ENCODE measurements around the gene PGF.
"Not testable (repeated sequence)": the region's sequence is repeated elsewhere in the genome, so short reads cannot be mapped to it uniquely, and the experiment has no call there.

Gene PGF

DNA sequence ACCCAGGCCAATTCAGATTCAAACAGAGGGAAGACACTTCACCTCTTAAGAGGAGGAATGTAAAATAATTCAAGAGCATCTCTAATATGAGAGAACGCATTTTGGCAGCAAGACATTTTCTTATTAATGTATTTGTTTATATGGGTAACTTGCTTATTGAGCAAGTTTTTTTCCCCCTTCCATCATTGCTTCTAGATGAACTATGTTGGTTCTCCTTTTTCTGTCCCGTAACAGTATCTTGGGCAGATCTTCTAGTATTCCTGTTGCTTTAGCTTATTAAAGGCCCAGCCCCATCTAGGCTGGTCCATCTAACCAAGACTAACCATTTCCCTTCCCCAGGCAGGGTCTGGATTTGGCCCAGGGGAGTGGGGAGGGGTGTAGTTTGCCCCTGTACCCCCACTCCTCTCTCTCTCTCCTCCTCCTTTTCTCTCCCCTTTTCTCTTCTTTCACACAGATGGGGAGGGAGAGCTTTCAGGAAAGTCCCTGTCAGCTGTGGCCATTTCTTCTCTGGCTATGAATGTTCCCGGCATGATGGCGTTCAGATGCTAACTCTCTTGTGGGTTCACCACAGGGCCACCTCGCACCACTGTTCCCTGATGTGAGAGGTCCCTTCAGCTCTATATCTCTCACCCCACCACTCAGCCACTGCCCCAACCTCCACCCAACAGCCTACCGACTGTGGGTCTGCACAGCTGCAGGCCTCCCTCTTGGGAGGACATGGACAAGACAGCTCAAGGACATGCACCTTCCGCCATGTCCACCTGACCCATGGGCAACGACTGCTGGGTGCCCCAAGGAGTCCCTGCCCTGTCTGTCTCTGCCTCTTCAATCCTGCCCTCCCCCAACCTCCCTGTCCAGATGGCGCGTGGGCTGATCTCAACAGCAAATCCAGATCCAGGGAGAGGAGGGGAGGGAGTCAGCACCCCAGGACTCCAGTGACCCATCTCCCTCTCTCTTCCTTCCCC, 16.6 kb downstream of the PGF start:
- TF ChIP-seq ZFX (IDR thresholded peaks at IDR 0.05; ENCODE audit: borderline replicate concordance), result no peak
- TF ChIP-seq, protein P1, sequence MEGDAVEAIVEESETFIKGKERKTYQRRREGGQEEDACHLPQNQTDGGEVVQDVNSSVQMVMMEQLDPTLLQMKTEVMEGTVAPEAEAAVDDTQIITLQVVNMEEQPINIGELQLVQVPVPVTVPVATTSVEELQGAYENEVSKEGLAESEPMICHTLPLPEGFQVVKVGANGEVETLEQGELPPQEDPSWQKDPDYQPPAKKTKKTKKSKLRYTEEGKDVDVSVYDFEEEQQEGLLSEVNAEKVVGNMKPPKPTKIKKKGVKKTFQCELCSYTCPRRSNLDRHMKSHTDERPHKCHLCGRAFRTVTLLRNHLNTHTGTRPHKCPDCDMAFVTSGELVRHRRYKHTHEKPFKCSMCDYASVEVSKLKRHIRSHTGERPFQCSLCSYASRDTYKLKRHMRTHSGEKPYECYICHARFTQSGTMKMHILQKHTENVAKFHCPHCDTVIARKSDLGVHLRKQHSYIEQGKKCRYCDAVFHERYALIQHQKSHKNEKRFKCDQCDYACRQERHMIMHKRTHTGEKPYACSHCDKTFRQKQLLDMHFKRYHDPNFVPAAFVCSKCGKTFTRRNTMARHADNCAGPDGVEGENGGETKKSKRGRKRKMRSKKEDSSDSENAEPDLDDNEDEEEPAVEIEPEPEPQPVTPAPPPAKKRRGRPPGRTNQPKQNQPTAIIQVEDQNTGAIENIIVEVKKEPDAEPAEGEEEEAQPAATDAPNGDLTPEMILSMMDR (IDR thresholded peaks at IDR 0.05), result no peak
- no peak overlapping the region for H3K27ac ChIP-seq

DNA sequence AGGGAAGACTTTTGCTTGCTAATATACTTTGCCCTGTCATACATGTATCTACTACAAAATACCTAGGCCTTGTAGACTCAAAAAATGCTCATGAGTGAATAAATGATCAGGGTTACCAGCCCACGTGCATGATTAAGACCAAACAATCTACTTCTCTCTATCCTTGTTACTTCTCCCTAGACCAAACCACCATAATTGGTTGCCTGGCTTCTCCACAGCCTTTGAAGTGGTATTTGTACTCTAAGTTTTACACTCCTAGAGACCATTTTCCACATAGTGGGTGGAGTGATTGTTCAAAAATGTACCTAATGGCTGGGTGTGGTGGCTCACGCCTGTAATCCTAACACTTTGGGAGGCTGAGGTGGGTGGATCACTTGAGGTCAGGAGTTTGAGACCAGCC, 18.2 kb downstream of the PGF start:
- no peak for TF ChIP-seq ZFX (IDR thresholded peaks at IDR 0.05; ENCODE audit: borderline replicate concordance)
- TF ChIP-seq, protein P1 (IDR thresholded peaks at IDR 0.05), result no peak
- H3K27ac ChIP-seq, result no peak overlapping the region

DNA sequence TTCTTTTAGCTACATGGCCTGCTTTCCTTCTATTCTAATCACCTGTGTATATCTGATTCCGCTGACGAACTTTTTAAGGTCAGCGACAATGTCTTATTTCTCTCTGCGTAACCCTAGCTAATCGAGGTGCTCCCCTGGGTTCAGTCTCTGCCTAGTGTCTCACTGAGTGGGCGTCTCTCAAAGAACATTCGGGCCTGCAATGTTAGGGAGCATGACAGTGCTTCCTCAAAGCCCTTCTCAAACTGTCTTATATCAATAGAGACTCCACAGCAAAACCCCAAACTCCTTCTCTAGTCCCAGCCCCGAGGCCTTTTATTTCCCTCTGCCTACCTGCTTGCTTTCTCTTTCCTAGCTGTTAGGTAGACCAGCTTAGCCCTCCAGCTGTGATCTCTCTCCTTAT, 18.7 kb downstream of the PGF start:
- TF ChIP-seq, protein P1 (IDR thresholded peaks at IDR 0.05), result no peak
- no peak overlapping the region for H3K27ac ChIP-seq

DNA sequence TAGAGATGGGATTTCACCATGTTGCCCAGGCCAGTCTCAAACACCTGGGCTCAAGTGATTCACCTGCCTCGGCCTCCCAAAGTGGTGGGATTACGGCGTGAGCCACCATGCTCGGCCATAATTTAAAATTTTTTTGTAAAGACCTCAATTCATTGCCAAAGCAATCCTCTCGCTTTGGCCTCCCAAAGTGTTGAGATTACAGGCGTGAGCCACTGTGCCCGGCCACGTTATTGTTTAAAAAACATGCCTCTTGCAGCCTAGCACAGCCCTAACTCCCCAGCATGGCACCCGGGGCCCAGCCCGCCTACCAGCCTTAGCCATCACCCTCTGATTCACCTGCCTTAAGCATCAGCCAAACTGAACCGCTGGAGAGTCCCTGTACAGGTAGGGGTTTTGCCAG, 19.2 kb downstream of the PGF start:
- TF ChIP-seq ZFX (IDR thresholded peaks at IDR 0.05; ENCODE audit: borderline replicate concordance), result no peak
- TF ChIP-seq, protein P1 (IDR thresholded peaks at IDR 0.05), result no peak
- H3K27ac ChIP-seq, result no peak overlapping the region

DNA sequence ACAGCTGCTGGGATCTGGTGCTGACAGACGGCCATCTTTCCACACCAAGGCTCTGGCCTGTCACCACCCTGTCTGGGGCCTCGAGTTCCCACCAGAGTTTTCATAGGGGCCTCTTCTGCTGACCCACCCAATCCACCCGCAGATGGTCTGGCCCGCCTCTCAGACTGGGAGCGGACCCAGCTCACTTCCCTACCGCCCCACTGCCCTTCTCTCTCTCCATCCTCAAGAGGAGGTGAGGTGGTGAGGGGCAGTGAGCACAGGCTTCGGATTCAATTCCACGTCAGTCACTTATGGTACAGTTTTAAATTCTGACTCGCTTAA, 20.1 kb downstream of the PGF start:
- H3K27ac ChIP-seq, result no peak overlapping the region
- TF ChIP-seq ZFX (IDR thresholded peaks at IDR 0.05; ENCODE audit: borderline replicate concordance), result no peak
- TF ChIP-seq, protein P1 (IDR thresholded peaks at IDR 0.05), result no peak

DNA sequence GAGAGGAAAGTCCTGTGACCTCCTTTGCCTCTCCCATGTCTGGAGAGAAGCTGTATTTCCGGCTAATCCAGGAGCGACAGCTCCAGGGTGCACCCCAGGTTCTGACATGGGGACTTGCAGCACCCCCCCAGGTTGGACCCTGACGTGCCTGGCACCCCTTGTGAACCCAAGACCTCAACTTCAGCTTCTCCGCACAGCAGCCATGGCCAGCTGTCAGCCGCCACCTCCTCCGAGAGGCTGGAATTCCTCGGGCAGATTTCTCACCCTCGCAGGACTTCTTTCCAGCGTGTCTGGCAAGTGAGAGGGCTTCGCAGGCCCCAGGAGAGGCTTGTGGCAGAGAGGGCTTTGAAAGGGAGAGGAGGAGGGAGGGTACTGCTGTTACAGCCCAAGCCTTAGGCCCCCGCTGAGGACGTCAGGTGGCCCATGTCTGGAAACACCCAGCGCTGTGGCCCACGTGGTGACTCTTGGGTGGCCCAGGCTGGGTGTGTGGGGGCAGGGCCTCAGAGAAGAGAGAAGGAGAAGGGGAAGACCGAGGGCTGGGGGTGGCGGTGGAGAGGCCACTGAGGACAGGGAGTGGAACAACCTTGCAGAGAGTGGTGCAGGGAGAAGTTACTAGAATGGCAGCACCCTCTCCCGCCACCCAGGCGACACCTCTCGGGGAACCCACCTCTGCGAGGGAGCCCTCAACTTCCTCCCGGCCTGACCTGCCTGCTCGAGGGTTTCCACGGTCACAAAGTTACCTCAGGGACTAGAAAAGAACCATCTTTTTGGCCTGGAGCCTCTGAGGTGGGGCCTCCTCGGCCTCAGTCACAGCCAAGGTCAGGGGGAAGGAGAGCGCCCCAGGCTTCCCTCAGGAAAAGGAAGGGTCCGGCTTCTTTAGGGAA, 20.7 kb downstream of the PGF start:
- no peak overlapping the region for H3K27ac ChIP-seq
- TF ChIP-seq ZFX (IDR thresholded peaks at IDR 0.05; ENCODE audit: borderline replicate concordance), result no peak
- TF ChIP-seq, protein P1 (IDR thresholded peaks at IDR 0.05), result no peak

DNA sequence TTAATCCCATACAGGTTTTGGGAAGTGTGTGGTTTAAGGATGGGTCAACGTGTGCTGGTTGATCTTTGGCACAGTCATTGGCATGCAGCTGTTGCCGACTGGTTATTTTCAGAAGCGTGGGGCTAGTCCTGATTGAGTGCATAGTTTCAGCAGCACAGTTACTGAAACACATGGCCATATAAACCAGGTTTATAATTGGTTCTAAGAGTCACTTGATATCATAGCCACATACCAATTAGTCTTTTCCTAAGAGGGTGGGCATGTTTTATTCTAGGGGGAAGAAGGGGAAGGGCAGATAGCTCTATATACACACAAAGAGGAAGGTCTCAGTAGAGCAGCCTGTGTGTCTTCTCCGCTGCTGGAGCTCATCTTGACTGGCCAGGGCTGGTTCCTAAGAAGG, 21.4 kb downstream of the PGF start:
- no peak for TF ChIP-seq ZFX (IDR thresholded peaks at IDR 0.05; ENCODE audit: borderline replicate concordance)
- TF ChIP-seq, protein P1 (IDR thresholded peaks at IDR 0.05), result no peak
- H3K27ac ChIP-seq, result no peak overlapping the region

DNA sequence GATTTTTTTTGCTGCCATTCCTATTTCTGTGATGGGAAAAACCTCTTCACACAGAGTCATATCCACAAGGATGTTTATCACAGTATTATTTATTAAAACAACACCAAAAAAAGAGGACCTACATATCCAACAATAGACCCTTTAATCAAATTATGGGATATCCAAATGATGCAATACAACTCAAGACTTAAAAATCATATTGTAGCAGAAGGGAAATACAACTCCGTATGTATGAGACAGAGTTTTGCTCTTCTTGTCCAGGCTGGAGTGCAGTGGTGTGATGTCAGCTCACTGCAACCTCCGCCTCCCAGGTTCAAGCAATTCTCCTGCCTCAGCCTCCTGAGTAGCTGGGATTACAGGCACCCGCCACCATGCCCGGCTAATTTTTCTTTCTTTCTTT, 22.5 kb downstream of the PGF start:
- H3K27ac ChIP-seq, result not testable (repeated sequence)
